CD4-positive, alpha-beta T cell (primary cell): ENCODE measurements around the gene NOPCHAP1. TPM values are rescaled to one million over a fixed set of nuclear protein-coding genes. Genes with fewer than 3 reads are reported as not detected.

Source experiments
- ATAC-seq: fragments of 200-7000 bp; cut with Tn5 transposase; one replicate; pipeline ENCODE4 v1.10.0; 2022; ENCODE audit warnings: mild to moderate bottlenecking; ENCODE audit not compliant: poor library complexity
- CTCF ChIA-PET: fragments of 350-600 bp; sonication (Branson Sonifier 250); formaldehyde crosslinking; loops from one replicate; lab custom pipeline; 2021; ENCODE audit warnings: antibody characterized with exemption, inconsistent platforms; lab: Charles Lee
- POLR2A ChIA-PET: fragments of 350-600 bp; sonication (Branson Sonifier 250); formaldehyde crosslinking; loops from one replicate; lab custom pipeline; 2021; ENCODE audit warnings: antibody characterized with exemption, inconsistent platforms; lab: Charles Lee
- DNase-seq, 14 experiments: peaks; one replicate each; pipeline ENCODE4 v3.0.0-alpha.2; 2013 to 2020; ENCODE audit warnings: mixed read lengths in 2 of 14
- H3K27ac ChIP-seq, 2 donors: one replicate each; pipeline versions ENCODE4 v1.5.1 to v1.7.0; 2013; ENCODE audit warnings: low read length in 2 of 2, low read depth in 1 of 2, mild to moderate bottlenecking in 1 of 2
- H3K27me3 ChIP-seq, 2 experiments: 1 replicate in 1 of 2; 2 replicates in 1 of 2; pipeline versions ENCODE4 v1.6.1 to v1.7.0; 2013; ENCODE audit warnings: low read length in 2 of 2, control low read depth in 1 of 2, mild to moderate bottlenecking in 1 of 2, moderate library complexity in 1 of 2; ENCODE audit not compliant: insufficient read depth in 2 of 2, control insufficient read depth in 1 of 2
- H3K36me3 ChIP-seq: one replicate; pipeline ENCODE4 v1.6.1; 2013; ENCODE audit warnings: low read length, control low read depth; ENCODE audit not compliant: insufficient read depth
- H3K4me1 ChIP-seq: one replicate; pipeline ENCODE4 v1.6.1; 2013; ENCODE audit warnings: low read length, control low read depth; ENCODE audit not compliant: insufficient read depth
- H3K4me3 ChIP-seq: one replicate; pipeline ENCODE4 v1.5.1; 2013; ENCODE audit warnings: mild to moderate bottlenecking, low read length, moderate library complexity
- H3K9me3 ChIP-seq, 2 experiments: 1 replicate in 1 of 2; 2 replicates in 1 of 2; pipeline versions ENCODE4 v1.6.1 to v1.7.0; 2013; ENCODE audit warnings: low read length in 2 of 2, mild to moderate bottlenecking in 2 of 2, control low read depth in 1 of 2, moderate library complexity in 1 of 2; ENCODE audit not compliant: control insufficient read depth in 1 of 2, insufficient read depth in 1 of 2
- H3K27ac Mint-ChIP-seq: one replicate; pipeline ENCODE4 v1.8.0; 2020; ENCODE audit warnings: mixed read lengths
- H3K27me3 Mint-ChIP-seq: one replicate; pipeline ENCODE4 v1.8.0; 2021; ENCODE audit warnings: mixed read lengths
- H3K36me3 Mint-ChIP-seq: one replicate; pipeline ENCODE4 v1.8.0; 2021; ENCODE audit warnings: low read depth, mixed read lengths
- H3K4me1 Mint-ChIP-seq: one replicate; pipeline ENCODE4 v1.8.0; 2021; ENCODE audit warnings: low read depth, mixed read lengths
- H3K4me3 Mint-ChIP-seq: one replicate; pipeline ENCODE4 v1.8.0; 2020; ENCODE audit warnings: mild to moderate bottlenecking, mixed read lengths
- H3K9me3 Mint-ChIP-seq: one replicate; pipeline ENCODE4 v1.8.0; 2020; ENCODE audit warnings: mixed read lengths
- intact Hi-C, 2 experiments: fragments of 100-400 bp; cut with DNase I in 1 of 2; cut with micrococcal nuclease in 1 of 2; formaldehyde crosslinking; loops; one replicate each; pipeline versions ENCODE4 v1.15.1 to v1.9.0; 2023 to 2025; cut with DNase I, micrococcal nuclease
- total RNA-seq, 174 experiments: library from RNA in 2 of 174; stranded (reverse) in 2 of 174; gene quantifications; one replicate each; pipeline ENCODE4 v1.2.3 and lab custom pipeline; 2021 to 2026
- TF ChIP-seq, protein P1 (sequence below): fragments of 200-600 bp; IDR thresholded peaks from one replicate; pipeline ENCODE4 v1.8.0; 2022; ENCODE audit warnings: antibody characterized with exemption, mild to moderate bottlenecking

The NOPCHAP1 gene
- total RNA-seq, 2 experiments from 2014 or later: 10.1 to 11.8 TPM

DNA sequence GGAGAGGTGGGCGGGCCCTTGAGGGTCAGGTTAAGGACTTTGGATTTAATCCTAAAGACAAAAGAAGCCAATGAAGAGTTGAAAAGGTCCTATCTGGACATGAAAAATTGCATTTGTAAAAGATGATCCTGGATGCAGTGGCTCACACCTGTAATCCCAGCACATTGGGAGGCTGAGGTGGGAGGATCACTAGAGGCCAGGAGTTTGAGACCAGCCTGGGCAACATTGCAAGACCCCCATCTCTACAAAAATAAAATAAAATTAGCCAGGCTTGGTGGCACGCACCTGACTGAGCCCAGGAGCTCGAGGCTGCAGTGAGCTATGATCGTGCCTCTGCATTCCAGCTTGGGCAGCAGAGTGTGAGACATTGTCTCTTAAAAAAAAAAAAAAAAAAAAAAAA is 25.7 kb upstream of the NOPCHAP1 start:
- peak overlapping the region; percentile 28 for H3K4me3 Mint-ChIP-seq

GRCh38 chr12:104963757-104964156 is 22.4 kb upstream of the NOPCHAP1 start:
- H3K27ac Mint-ChIP-seq: no peak overlapping the region
- intact Hi-C loops: loop anchor here in 1 of 2 experiments (5.0 to 10.0 kb wide), 2 partner anchors 79 to 759 kb away; no protein-coding TSS in a partner anchor
- CTCF ChIA-PET: no interaction called here

More for the DNA sequence above, 25.7 kb upstream of the NOPCHAP1 start:
- ChIA-PET CTCF (no interaction called here), POLR2A (no interaction called here)
- TF ChIP-seq, protein P1, sequence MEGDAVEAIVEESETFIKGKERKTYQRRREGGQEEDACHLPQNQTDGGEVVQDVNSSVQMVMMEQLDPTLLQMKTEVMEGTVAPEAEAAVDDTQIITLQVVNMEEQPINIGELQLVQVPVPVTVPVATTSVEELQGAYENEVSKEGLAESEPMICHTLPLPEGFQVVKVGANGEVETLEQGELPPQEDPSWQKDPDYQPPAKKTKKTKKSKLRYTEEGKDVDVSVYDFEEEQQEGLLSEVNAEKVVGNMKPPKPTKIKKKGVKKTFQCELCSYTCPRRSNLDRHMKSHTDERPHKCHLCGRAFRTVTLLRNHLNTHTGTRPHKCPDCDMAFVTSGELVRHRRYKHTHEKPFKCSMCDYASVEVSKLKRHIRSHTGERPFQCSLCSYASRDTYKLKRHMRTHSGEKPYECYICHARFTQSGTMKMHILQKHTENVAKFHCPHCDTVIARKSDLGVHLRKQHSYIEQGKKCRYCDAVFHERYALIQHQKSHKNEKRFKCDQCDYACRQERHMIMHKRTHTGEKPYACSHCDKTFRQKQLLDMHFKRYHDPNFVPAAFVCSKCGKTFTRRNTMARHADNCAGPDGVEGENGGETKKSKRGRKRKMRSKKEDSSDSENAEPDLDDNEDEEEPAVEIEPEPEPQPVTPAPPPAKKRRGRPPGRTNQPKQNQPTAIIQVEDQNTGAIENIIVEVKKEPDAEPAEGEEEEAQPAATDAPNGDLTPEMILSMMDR: no peak
- H3K4me3 ChIP-seq: no peak overlapping the region
- H3K36me3 ChIP-seq: no peaks in the 10 kb centered on the region
- intact Hi-C loops: loop anchor here in 1 of 2 experiments (5.0 to 10.0 kb wide), 2 partner anchors 82 to 756 kb away; no protein-coding TSS in a partner anchor
- ATAC-seq (no peak), DNase-seq (no peak)
- peaks cover 26% of the 10 kb centered on the region for H3K4me1 Mint-ChIP-seq
- no peak overlapping the region for H3K27ac ChIP-seq
- H3K36me3 Mint-ChIP-seq: peaks cover 4% of the 10 kb centered on the region
- no peaks in the 10 kb centered on the region for H3K9me3 ChIP-seq
- peaks cover 23% of the 10 kb centered on the region for H3K27me3 Mint-ChIP-seq
- no peaks in the 10 kb centered on the region for H3K27me3 ChIP-seq
- peaks cover 15% of the 10 kb centered on the region for H3K4me1 ChIP-seq
- H3K9me3 Mint-ChIP-seq: no peaks in the 10 kb centered on the region
- no peak overlapping the region for H3K27ac Mint-ChIP-seq

DNA sequence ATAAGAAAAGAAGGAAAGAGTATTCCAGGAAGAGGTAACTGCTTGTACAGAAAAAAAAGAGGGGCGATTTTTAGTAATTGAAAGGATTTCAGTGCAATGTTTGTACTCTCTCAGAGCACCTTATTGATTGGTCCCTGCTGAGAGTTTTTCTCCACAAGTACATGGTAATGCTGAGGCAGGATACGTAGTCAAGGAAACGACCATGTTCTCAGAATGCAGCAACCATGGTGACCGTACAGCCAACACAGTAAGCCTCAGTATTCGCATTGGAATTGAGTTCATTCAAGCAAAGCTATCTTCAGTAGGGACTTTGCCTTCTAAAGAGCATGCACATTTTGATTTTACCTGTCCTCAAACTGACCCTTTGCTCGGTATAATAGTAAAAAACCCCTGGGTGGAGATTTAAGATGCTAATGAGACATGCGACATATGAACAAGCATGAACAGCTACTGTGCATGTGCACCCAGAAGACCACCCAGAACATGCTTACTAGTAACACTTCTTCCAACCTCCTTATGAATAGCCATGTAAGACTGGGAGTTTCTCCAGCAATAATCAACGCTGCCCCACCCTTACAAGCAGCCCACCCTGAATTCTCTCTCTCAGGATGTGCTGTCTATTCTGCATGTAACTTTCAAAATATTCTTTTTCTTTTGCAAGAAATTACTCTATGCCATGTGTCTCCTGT is 21.8 kb upstream of the NOPCHAP1 start:
- peaks cover 29% of the 10 kb centered on the region for H3K27me3 Mint-ChIP-seq
- Histone ChIP-seq H3K27ac (no peak overlapping the region), H3K36me3 (no peaks in the 10 kb centered on the region), H3K27me3 (no peaks in the 10 kb centered on the region), H3K4me3 (no peak overlapping the region), H3K4me1 (peaks cover 2% of the 10 kb centered on the region), H3K9me3 (no peaks in the 10 kb centered on the region)
- ATAC-seq: no peak
- H3K36me3 Mint-ChIP-seq: no peaks in the 10 kb centered on the region
- no peak overlapping the region for H3K4me3 Mint-ChIP-seq
- POLR2A ChIA-PET: no interaction called here
- TF ChIP-seq, protein P1: no peak
- intact Hi-C loops: loop anchor here in 1 of 2 experiments (5.0 to 10.0 kb wide), 2 partner anchors 78 to 760 kb away; no protein-coding TSS in a partner anchor
- no peak overlapping the region for H3K27ac Mint-ChIP-seq
- CTCF ChIA-PET: interaction anchor here (1.0 kb wide), 1 partner anchor 28 kb away, joined by 3 read pairs; no protein-coding TSS in a partner anchor
- H3K4me1 Mint-ChIP-seq: peaks cover 5% of the 10 kb centered on the region
- no peaks in the 10 kb centered on the region for H3K9me3 Mint-ChIP-seq
- no peak for DNase-seq

More at GRCh38 chr12:104963757-104964156, 22.4 kb upstream of the NOPCHAP1 start:
- H3K4me1 ChIP-seq: peaks cover 8% of the 10 kb centered on the region
- no peaks in the 10 kb centered on the region for H3K9me3 ChIP-seq
- no peaks in the 10 kb centered on the region for H3K36me3 ChIP-seq
- no peaks in the 10 kb centered on the region for H3K27me3 ChIP-seq
- Mint-ChIP-seq H3K36me3 (no peaks in the 10 kb centered on the region), H3K9me3 (no peaks in the 10 kb centered on the region), H3K4me1 (peaks cover 11% of the 10 kb centered on the region), H3K4me3 (no peak overlapping the region), H3K27me3 (peaks cover 30% of the 10 kb centered on the region)
- POLR2A ChIA-PET: no interaction called here
- H3K4me3 ChIP-seq: no peak overlapping the region
- TF ChIP-seq, protein P1: no peak
- no peak overlapping the region for H3K27ac ChIP-seq
- ATAC-seq (no peak), DNase-seq (no peak)
